Fibroblast of the aortic adventitia (primary cell): ENCODE data around the gene PIK3R5. TPM values are rescaled to one million over a fixed set of nuclear protein-coding genes. Genes with fewer than 3 reads are reported as not detected.

Experiments
- DNase-seq: peaks from one replicate; pipeline ENCODE4 v3.0.0-alpha.2; 2010; ENCODE audit warnings: low read depth
- H3K4me3 ChIP-seq: 2 replicates; pipeline ENCODE4 v1.5.1; 2011; ENCODE audit warnings: low read depth, mild to moderate bottlenecking, control low read depth, low read length, moderate library complexity
- CTCF ChIP-seq: IDR thresholded peaks from 2 replicates; pipeline ENCODE4 v1.5.1; 2011; ENCODE audit warnings: mild to moderate bottlenecking, low read length, control low read depth, inconsistent platforms; ENCODE audit not compliant: insufficient read depth
- total RNA-seq: library from RNA; depleted of rRNA; stranded (reverse); fragments of >200 nt; gene quantifications from 2 replicates; pipeline ENCODE4 v1.2.3, GENCODE V29; 2012; ENCODE audit warnings: low replicate concordance

Gene PIK3R5
- total RNA-seq, result not detected in 2 replicates

GRCh38 chr17:8965394-8966168 is at the start of gene PIK3R5:
PIK3R5 (minus strand) TSS chr17:8965707; CDS start chr17:8911494, 54,213 bp downstream.
- no peak for DNase-seq
- TF ChIP-seq CTCF, result no peak
- no peak within 1 kb of the TSS for H3K4me3 ChIP-seq

- no peak overlapping the region for H3K4me3 ChIP-seq
- no peak for DNase-seq
- TF ChIP-seq CTCF, result no peak
These were observed 45.5 kb upstream of the PIK3R5 start for GRCh38 chr17:9011001-9011400.

- DNase-seq, result no peak
- H3K4me3 ChIP-seq, result no peak overlapping the region
- no peak for TF ChIP-seq CTCF
These were observed 44.2 kb upstream of the PIK3R5 start for GRCh38 chr17:9009737-9010136.

- no peak overlapping the region for H3K4me3 ChIP-seq
- no peak for TF ChIP-seq CTCF
- no peak for DNase-seq
These were observed 43.6 kb upstream of the PIK3R5 start for GRCh38 chr17:9009096-9009495.

GRCh38 chr17:9007052-9007714 is 41.7 kb upstream of the PIK3R5 start:
- DNase-seq, result no peak

GRCh38 chr17:9006175-9006767 is 40.8 kb upstream of the PIK3R5 start:
- TF ChIP-seq CTCF, result no peak
- H3K4me3 ChIP-seq, result no peak overlapping the region
- no peak for DNase-seq

More at GRCh38 chr17:9007052-9007714, 41.7 kb upstream of the PIK3R5 start:
- H3K4me3 ChIP-seq, result no peak overlapping the region
- TF ChIP-seq CTCF, result no peak
